Left lung (tissue), 10 donors: ENCODE data around the gene PXDC1. TPM values are rescaled to one million over a fixed set of nuclear protein-coding genes. Genes with fewer than 3 reads are reported as not detected.

Source experiments
- ATAC-seq: fragments of 200-7000 bp; cut with Tn5 transposase; one replicate; pipeline ENCODE4 v1.9.1; 2020; ENCODE audit warnings: moderate library complexity
- DNase-seq, 4 donors: peaks; one replicate each; pipeline ENCODE4 v3.0.0-alpha.2; 2013 to 2020
- H3K27ac ChIP-seq, 2 donors: fragments of 200-600 bp; sonication (generic) in 1 of 2; one replicate each; pipeline versions ENCODE4 v1.5.0 to v1.8.0; 2020 to 2021
- H3K27me3 ChIP-seq, 2 donors: fragments of 200-600 bp; sonication (generic) in 1 of 2; one replicate each; pipeline versions ENCODE4 v1.5.0 to v1.8.0; 2020 to 2021
- H3K36me3 ChIP-seq, 2 donors: fragments of 200-600 bp; sonication (generic) in 1 of 2; one replicate each; pipeline versions ENCODE4 v1.5.0 to v1.8.0; 2020 to 2021
- H3K4me1 ChIP-seq, 2 donors: fragments of 200-600 bp; one replicate each; pipeline ENCODE4 v1.8.0; 2021
- H3K4me3 ChIP-seq, 2 donors: fragments of 200-600 bp; sonication (generic) in 1 of 2; one replicate each; pipeline versions ENCODE4 v1.5.0 to v1.8.0; 2020 to 2021; ENCODE audit warnings: mild to moderate bottlenecking in 1 of 2
- H3K9me3 ChIP-seq, 2 donors: fragments of 200-600 bp; sonication (generic) in 1 of 2; one replicate each; pipeline versions ENCODE4 v1.5.0 to v1.8.0; 2020 to 2021
- CTCF ChIP-seq, 2 donors: fragments of 200-600 bp; sonication (generic) in 1 of 2; IDR thresholded peaks; one replicate each; pipeline versions ENCODE4 v1.5.0 to v1.8.0; 2021; ENCODE audit warnings: antibody characterized with exemption in 2 of 2
- intact Hi-C, 2 donors: fragments of 100-400 bp; cut with DNase I; formaldehyde crosslinking; loops; one replicate each; pipeline versions ENCODE4 v1.11.2 to v1.14.2; 2022
- polyA plus RNA-seq, 6 donors: library from polyadenylated mRNA; unstranded; fragments of 120-200 nt; gene quantifications; one replicate each; pipeline ENCODE4 v1.2.1, GENCODE V29; 2013; ENCODE audit not compliant: insufficient read length in 6 of 6
- total RNA-seq, 2 donors: library from RNA; stranded (reverse); fragmentation: NEBNext Ultra II Directional; extraction: Animal tissue kit (Norgen Biotek cat#: 25700); gene quantifications; one replicate each; pipeline ENCODE4 v1.2.1, GENCODE V29; 2021
- donor health status: DM: no; HTN: yes; CAD: no.
- donor health status: DM: no; HTN: no; CAD: no.

The PXDC1 gene
- total and polyA plus RNA-seq, 8 donors, result 11.0 to 50.8 (median 15.8) TPM

- Histone ChIP-seq H3K4me1 (no peaks in the 10 kb centered on the region), H3K9me3 (peaks cover 0 to 2% of the 10 kb centered on the region in 2 donors), H3K27me3 (no peaks in the 10 kb centered on the region), H3K36me3 (no peaks in the 10 kb centered on the region), H3K27ac (no peak overlapping the region), H3K4me3 (no peak overlapping the region)
- no peak for TF ChIP-seq CTCF (IDR thresholded peaks at IDR 0.05)
- no peak for DNase-seq
- no peak for ATAC-seq
- intact Hi-C loops, result no loop called here
Observed at GRCh38 chr6:3715285-3715684, 36.2 kb downstream of the PXDC1 start.

GRCh38 chr6:3714768-3715167 is 36.7 kb downstream of the PXDC1 start:
- ATAC-seq (no peak), DNase-seq (no peak)
- Histone ChIP-seq H3K4me3 (no peak overlapping the region), H3K36me3 (no peaks in the 10 kb centered on the region), H3K27me3 (no peaks in the 10 kb centered on the region), H3K27ac (no peak overlapping the region), H3K9me3 (peaks cover 0 to 2% of the 10 kb centered on the region in 2 donors), H3K4me1 (no peaks in the 10 kb centered on the region)
- no peak for TF ChIP-seq CTCF (IDR thresholded peaks at IDR 0.05)
- intact Hi-C loops, result no loop called here

- Histone ChIP-seq H3K4me3 (no peak overlapping the region), H3K27ac (no peak overlapping the region), H3K36me3 (no peaks in the 10 kb centered on the region), H3K27me3 (no peaks in the 10 kb centered on the region), H3K9me3 (peaks cover 0 to 2% of the 10 kb centered on the region in 2 donors), H3K4me1 (no peaks in the 10 kb centered on the region)
- ATAC-seq (no peak), DNase-seq (no peak)
- intact Hi-C loops, result no loop called here
- TF ChIP-seq CTCF (IDR thresholded peaks at IDR 0.05), result no peak
Observed at GRCh38 chr6:3714111-3714510, 37.4 kb downstream of the PXDC1 start.

GRCh38 chr6:3712827-3713665 is 38.5 kb downstream of the PXDC1 start:
- H3K27me3 ChIP-seq, result no peaks in the 10 kb centered on the region
- H3K4me1 ChIP-seq, result no peaks in the 10 kb centered on the region
- H3K36me3 ChIP-seq, result no peaks in the 10 kb centered on the region
- DNase-seq, result no peak
- no peak for TF ChIP-seq CTCF (IDR thresholded peaks at IDR 0.05)
- no peak overlapping the region for H3K4me3 ChIP-seq
- H3K9me3 ChIP-seq, result peaks cover 0 to 2% of the 10 kb centered on the region in 2 donors
- peak; percentile 42 for ATAC-seq
- no peak overlapping the region for H3K27ac ChIP-seq
- intact Hi-C loops, result no loop called here

GRCh38 chr6:3711776-3712175 is 39.7 kb downstream of the PXDC1 start:
- no peak for DNase-seq
- H3K9me3 ChIP-seq, result peaks cover 0 to 2% of the 10 kb centered on the region in 2 donors
- intact Hi-C loops, result no loop called here
- no peak overlapping the region for H3K27ac ChIP-seq
- no peaks in the 10 kb centered on the region for H3K27me3 ChIP-seq
- no peaks in the 10 kb centered on the region for H3K4me1 ChIP-seq
- no peaks in the 10 kb centered on the region for H3K36me3 ChIP-seq
- no peak for TF ChIP-seq CTCF (IDR thresholded peaks at IDR 0.05)
- no peak overlapping the region for H3K4me3 ChIP-seq
- no peak for ATAC-seq
